ELF-1 (cell line): ENCODE measurements around the gene RFTN1.

ENCODE experiments used
- DNase-seq: peaks from one replicate; pipeline ENCODE4 v3.0.0-alpha.2; 2016; ENCODE audit warnings: low read depth, low spot score

RFTN1 gene

GRCh38 chr3:16361087-16361486, 152.4 kb downstream of the RFTN1 start:
- no peak for DNase-seq

- DNase-seq, result no peak
These were observed 154.2 kb downstream of the RFTN1 start for GRCh38 chr3:16359331-16359730.

- DNase-seq, result no peak
These were observed 155.2 kb downstream of the RFTN1 start for GRCh38 chr3:16358336-16358735.

DNA sequence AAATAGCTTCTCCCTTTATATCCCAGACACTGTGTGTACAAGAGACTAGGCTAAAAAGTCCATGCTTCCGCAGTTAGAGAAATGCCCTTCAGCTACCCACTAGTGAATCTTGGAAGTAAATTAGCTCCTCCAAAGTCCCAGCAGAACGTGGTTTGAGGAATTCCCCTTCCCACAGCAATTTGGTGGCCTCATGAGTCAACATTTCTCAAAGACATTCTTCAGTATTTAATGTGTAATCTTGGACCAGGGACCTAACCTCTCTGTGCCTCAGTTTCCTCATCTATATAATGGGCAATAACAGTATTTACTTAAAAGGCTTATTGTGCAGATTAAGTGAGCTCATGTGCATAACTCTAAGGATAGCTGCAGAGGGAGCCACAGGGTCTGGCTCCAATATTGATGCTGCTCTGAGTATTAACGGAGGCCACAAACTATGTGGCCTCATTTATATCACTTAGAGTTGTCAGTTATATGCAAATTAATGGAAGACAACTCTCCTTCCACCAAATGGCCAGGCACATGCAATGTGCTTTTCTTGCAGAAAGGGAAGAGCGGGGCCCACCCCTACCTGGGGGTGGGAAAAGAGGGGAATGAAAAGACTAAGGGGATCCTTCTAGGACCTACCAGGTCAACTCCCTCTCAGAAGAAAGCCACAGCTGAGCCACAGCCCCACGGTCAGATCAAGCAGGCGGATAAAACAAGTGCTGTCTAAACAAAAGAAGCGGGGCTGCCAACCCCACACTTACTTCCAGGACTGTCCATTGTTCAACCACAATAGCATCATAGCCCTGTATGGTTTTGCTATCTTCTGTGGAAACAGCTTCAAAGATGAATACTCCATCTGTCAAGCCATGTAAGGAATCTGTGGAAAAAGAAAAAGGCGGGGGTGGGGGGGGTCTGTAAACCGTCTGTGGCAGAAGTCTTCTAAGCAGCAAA, 156.0 kb downstream of the RFTN1 start:
- no peak for DNase-seq

DNA sequence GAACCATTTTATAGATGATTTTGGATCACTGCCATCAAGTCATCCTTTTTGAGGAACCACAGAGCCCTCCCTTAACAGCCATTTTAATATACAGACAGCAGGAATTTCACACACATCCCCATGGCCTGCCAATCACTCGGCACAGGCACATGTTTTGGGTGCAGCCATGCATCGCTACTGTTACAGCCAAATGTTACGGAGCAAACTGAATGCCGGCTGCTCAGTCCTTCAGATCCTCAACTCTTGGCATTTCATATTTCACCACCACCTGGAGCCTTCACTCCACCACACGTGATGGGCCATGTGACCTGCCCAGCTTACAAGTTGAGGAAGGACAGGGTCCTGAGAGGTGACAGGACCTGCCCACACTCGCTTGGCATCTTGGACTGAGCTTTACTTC, 157.7 kb downstream of the RFTN1 start:
- no peak for DNase-seq

DNA sequence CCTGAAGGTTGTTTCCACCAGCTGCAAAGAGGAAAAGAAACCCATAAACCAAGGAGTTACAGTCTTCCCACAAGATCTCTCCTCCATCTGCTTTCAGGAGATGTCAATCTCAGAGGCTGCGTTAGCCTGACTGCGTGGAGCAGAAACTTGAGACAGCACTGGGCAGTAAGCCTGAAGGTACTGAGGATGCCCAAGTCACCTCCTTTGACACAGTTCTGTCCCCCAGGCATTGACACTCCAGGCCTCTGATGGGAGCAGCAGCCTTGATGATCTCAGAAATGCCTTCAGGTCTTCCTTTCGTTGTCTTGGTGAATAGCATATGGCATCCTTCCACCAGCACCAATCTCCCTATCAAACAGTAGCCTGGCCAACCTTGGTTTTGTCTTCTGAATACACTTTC, 159.2 kb downstream of the RFTN1 start:
- DNase-seq, result no peak

DNA sequence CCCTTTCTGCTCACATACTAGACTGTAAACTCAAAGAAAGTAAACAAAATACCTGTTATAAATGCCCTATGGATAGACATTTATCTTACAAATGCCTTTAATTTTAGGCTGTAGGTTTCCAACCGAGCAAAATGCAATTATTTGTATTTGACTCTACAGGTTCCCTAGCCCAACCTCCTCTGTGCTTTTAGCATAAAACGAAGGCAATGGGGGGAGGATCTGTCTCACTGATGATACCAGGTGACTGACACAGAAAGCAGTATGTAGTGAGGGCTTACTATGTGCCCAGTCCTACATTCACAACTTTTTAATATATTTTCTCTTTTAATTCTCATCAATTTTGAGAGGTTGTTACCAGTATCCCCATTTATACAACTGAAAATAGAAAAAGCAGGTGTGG, 161.1 kb downstream of the RFTN1 start:
- no peak for DNase-seq

DNA sequence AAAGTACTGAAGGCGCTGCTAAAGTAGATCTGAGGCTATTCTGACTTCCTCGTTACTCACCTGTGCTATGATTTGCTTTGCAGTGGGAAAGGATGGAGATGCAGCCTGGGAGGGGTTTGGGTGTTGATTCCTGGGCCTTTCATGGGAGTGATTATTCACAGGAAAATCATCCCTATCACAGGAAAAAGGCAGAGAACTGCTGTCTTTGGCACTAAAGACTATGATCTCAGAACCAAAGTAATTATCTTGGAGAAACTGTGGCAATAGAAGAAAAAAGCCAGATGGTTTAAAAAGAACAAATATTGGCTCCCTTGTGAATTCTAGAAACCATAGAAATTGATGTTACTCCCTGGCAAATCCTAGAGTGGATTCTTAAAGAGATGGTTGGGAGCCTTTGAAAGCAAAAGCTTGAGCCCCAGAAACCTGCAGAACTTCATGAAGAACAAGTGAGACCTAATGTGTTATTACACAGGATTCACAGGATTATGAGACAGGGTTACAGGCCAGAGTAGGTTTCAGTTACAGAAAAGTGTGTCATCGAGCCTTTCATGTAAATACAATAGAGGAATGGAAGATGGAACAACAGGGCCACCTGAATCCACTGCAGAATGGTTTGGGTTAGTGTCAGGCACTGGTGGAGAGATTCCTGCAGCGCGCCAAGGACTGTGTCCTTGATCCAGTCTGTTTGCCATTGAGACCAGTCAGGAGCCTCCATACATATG, 162.7 kb downstream of the RFTN1 start:
- DNase-seq, result no peak

DNA sequence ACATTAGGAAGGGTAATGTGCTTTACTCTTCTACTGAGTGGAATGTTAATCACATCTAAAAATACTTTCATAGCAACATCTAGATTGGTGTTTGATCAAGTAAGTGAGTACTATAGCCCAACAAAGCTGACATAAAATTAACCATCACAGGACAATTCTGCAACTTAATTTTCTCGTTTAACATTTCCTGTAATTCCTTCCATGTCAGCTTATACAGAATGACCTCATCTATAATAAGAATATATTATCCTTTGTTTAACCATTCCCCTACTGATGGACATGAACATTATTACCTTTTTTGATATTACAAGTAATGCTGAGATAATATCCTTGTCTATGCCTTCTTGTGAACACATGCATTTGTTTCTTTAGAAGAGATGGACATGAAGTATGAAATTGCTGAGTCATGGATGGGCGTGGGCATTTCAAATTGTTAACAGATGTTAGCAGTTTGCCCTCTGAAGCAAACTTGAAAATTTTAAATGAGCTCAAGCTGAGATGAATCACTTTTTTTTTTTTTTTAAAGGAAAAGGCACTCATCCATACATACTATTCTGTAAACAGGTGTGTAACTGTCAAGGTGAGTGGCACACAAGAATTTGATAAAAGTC, 163.4 kb downstream of the RFTN1 start:
- no peak for DNase-seq

DNA sequence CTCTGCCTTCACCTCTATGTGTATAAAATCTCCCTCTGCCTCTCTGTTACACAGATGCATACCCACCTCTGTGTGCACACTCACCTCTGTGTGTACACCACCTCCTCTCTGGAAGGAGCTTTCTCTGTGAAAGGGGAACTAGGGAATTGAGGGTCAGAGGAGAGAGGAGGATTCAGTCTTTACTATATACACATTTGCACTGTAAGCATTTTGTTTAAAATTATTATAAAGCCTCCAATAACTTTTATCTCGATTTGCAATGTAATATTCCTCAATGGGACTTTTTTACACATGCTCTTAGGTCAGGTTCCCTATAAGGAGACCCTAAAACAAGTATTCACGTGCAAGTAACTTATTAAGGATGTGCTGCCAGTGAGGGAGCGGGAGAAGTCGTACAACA, 166.0 kb downstream of the RFTN1 start:
- no peak for DNase-seq

GRCh38 chr3:16346413-16347081, 167.0 kb downstream of the RFTN1 start:
- no peak for DNase-seq

DNA sequence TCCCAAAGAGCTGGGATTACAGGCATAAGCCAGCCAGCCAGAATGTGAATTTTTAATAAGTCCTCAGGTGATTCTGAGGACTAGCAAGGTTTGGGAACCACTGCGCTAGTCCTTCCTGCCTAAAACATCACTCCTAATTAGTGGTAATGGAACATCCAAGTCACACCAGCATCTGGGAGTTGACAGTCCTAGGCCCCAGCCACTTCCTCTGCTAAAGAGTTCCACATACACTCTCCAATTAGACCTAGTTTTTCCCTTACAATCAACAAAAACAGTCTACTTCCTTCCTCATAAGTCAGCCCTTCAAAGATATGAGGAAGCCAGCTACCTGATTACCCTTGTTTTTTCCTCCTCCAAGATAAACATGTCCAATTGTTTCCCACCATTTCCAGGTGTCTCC, 170.4 kb downstream of the RFTN1 start:
- no peak for DNase-seq

DNA sequence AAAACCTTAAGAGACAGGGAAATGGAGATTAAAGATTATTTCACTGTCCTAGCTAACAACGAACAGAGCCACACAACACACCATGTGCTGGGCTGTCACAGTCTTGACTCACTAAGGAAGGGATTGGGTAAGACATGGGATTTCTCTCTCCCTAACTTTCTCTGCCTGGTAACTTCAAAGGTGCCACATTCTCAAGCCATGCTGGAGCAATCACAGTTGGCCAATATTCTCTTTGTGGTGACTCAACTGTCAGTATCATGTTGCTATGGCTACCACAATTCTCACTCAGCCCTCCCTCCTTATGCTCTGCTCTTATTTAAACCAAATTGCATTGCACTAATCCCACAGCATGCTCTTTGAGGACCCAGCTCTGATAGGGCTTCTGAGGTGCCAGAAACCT, 174.5 kb downstream of the RFTN1 start:
- DNase-seq, result no peak

GRCh38 chr3:16337856-16338540, 175.5 kb downstream of the RFTN1 start:
- DNase-seq, result no peak

DNA sequence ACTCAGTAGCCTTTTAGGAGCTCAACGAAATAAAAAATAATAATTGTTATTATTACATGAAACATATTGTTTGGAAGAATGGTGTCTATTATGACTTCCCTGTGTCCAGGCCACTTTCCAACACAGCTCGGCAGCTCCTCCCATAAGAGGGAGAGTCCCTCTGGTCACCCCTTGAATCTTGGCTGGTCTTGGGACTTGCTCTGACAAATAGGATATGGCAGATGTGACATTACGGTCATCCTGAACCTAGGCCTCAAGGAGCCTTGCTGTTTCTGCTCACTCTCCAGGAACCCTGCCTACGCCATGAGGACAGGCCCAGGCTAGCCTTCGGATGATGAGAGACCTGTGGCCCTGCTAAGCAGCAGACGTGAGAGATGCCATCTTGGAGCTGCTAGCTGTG, 176.7 kb downstream of the RFTN1 start:
- no peak for DNase-seq

DNA sequence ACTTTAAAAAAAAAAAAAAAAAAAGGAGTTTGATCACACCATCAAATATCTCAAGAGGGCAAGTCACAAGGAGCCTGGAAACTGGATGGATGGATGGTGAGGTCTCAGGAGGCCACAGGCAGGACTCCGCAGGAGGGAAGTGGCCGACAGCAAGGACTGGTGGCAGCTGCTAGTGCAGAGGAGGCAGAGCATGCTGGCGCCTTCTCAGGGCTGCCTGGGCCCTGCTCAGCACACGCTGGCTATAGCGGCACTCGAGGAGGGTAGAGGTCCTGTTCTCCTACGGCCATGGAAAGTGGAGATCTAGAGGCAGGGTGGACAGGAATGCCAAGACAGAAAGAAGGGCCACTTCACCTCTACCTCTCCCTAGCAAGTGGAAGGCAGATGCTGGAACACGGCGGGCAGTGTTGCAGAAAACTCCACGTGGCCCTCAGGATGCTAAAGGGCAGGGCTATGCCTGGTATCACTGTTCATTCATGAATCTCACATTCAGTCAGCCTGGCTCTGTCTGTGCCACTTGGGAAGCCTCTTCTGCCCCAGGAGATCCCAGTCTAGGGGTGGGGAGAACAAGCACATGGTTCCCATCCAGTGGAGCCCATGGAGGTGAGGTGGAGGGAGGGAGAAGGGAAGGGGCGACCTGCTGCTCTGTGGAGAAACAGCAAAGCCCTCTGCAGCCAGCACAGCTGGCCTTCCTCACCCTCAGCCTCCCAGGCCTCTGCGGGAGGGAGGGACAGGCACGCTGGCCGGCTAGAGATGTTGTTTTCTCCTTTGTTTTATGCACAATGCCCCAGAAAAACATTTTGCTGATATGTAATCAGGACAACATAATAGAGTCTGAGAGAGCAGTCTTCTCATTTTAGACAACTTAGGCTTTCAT, 177.5 kb downstream of the RFTN1 start:
- no peak for DNase-seq

GRCh38 chr3:16335333-16335732, 178.2 kb downstream of the RFTN1 start:
- no peak for DNase-seq

GRCh38 chr3:16334909-16335308, 178.6 kb downstream of the RFTN1 start:
- no peak for DNase-seq

- DNase-seq, result no peak
These were observed 180.5 kb downstream of the RFTN1 start for GRCh38 chr3:16332904-16333426.

DNA sequence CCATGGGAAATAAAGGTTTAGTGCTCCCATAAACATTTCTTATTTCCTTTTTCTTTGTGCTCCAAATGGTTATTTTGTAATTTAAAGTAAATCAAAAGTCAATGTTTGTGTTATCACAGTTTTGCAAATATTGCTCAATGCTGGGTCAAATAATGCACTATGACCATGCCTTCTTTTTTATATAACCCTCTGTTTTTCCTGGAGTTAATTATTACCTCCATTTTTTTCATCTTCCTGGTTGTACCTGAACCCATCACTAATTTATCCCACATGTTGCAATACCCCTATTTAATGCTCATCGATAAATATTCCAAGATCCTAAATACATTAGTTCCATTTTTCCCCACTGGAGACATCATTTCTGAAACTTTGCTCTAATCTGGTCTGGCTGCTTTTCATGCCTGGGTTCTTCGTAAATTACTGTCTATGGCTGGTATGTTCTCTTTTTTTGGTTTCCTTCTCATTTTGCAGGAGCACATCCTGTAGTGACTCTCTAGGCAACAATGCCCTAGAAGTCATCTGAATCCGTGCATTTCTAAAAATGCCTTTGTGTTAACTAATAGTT, 182.1 kb downstream of the RFTN1 start:
- no peak for DNase-seq
